Calu3 (cell line): ENCODE measurements around the gene ANTXR2. TPM values are rescaled to one million over a fixed set of nuclear protein-coding genes. Genes with fewer than 3 reads are reported as not detected.

ENCODE experiments used
- BruUV-seq: library from RNA; stranded (reverse); fragments of 400-500 nt; replicated peaks from 2 replicates; lab custom pipeline; 2021; lab: Mats Ljungman, UMichigan
- CTCF ChIA-PET: fragments of 300-600 bp; sonication (Branson Sonifier 250); formaldehyde crosslinking; loops from one replicate; lab custom pipeline; 2022; ENCODE audit warnings: antibody characterized with exemption; lab: Charles Lee
- DNase-seq: peaks from one replicate; pipeline ENCODE4 v3.0.0; 2022
- H3K27ac Mint-ChIP-seq: one replicate; pipeline ENCODE4 v1.8.0; 2022; ENCODE audit warnings: mixed read lengths; ENCODE audit not compliant: unreplicated experiment
- H3K27me3 Mint-ChIP-seq: one replicate; pipeline ENCODE4 v1.8.0; 2022; ENCODE audit warnings: mixed read lengths; ENCODE audit not compliant: unreplicated experiment
- H3K36me3 Mint-ChIP-seq: one replicate; pipeline ENCODE4 v1.8.0; 2022; ENCODE audit warnings: mild to moderate bottlenecking, moderate library complexity, mixed read lengths; ENCODE audit not compliant: insufficient read depth, unreplicated experiment
- H3K4me1 Mint-ChIP-seq: one replicate; pipeline ENCODE4 v1.8.0; 2022; ENCODE audit warnings: mild to moderate bottlenecking, low read depth, mixed read lengths; ENCODE audit not compliant: unreplicated experiment
- H3K4me3 Mint-ChIP-seq: one replicate; pipeline ENCODE4 v1.8.0; 2022; ENCODE audit warnings: mild to moderate bottlenecking, low read depth, moderate library complexity, mixed read lengths; ENCODE audit not compliant: unreplicated experiment
- H3K9me3 Mint-ChIP-seq: one replicate; pipeline ENCODE4 v1.8.0; 2022; ENCODE audit warnings: low read depth, mixed read lengths; ENCODE audit not compliant: unreplicated experiment
- CTCF ChIP-seq: fragments of 200-600 bp; IDR thresholded peaks from one replicate; pipeline ENCODE4 v1.8.0; 2022; ENCODE audit warnings: antibody characterized with exemption; ENCODE audit not compliant: unreplicated experiment
- intact Hi-C: fragments of 100-400 bp; cut with micrococcal nuclease; formaldehyde crosslinking; loops from one replicate; pipeline ENCODE4 v1.10.0; 2022; ENCODE audit not compliant: unreplicated experiment
- total RNA-seq: library from RNA; stranded (reverse); gene quantifications from 2 replicates; pipeline ENCODE4 v1.2.3, GENCODE V29; 2022

ANTXR2 gene
- total RNA-seq, 1 experiment from 2014 or later, result 23.6 TPM

GRCh38 chr4:80060804-80061203 is 12.2 kb downstream of the ANTXR2 start:
- Mint-ChIP-seq H3K27ac (no peak overlapping the region), H3K4me3 (no peak overlapping the region), H3K36me3 (no peaks in the 10 kb centered on the region), H3K9me3 (no peaks in the 10 kb centered on the region), H3K27me3 (no peaks in the 10 kb centered on the region), H3K4me1 (no peaks in the 10 kb centered on the region)
- CTCF ChIA-PET, result no interaction called here
- BruUV-seq, result no TSS peak
- no peak for DNase-seq
- intact Hi-C loops, result no loop called here
- TF ChIP-seq CTCF, result no peak

- no peak for DNase-seq
- no peaks in the 10 kb centered on the region for H3K27me3 Mint-ChIP-seq
- H3K4me1 Mint-ChIP-seq, result no peaks in the 10 kb centered on the region
- no peak overlapping the region for H3K27ac Mint-ChIP-seq
- H3K4me3 Mint-ChIP-seq, result no peak overlapping the region
- no peak for TF ChIP-seq CTCF
- no TSS peak for BruUV-seq
- intact Hi-C loops, result no loop called here
- H3K9me3 Mint-ChIP-seq, result no peaks in the 10 kb centered on the region
- CTCF ChIA-PET, result no interaction called here
- H3K36me3 Mint-ChIP-seq, result peaks cover 5% of the 10 kb centered on the region
Measured at GRCh38 chr4:80058740-80059139, 14.3 kb downstream of the ANTXR2 start.

GRCh38 chr4:80054375-80054774 is 18.7 kb downstream of the ANTXR2 start:
- Mint-ChIP-seq H3K27me3 (no peaks in the 10 kb centered on the region), H3K4me1 (peaks cover 7% of the 10 kb centered on the region), H3K36me3 (peaks cover 5% of the 10 kb centered on the region), H3K27ac (no peak overlapping the region), H3K9me3 (no peaks in the 10 kb centered on the region), H3K4me3 (no peak overlapping the region)
- CTCF ChIA-PET, result no interaction called here
- no peak for TF ChIP-seq CTCF
- intact Hi-C loops, result no loop called here
- no TSS peak for BruUV-seq
- no peak for DNase-seq

GRCh38 chr4:80053140-80053910 is 19.7 kb downstream of the ANTXR2 start:
- H3K4me3 Mint-ChIP-seq, result no peak overlapping the region
- intact Hi-C loops, result no loop called here
- no peaks in the 10 kb centered on the region for H3K9me3 Mint-ChIP-seq
- no TSS peak for BruUV-seq
- no peaks in the 10 kb centered on the region for H3K27me3 Mint-ChIP-seq
- H3K27ac Mint-ChIP-seq, result no peak overlapping the region
- DNase-seq, result no peak
- H3K36me3 Mint-ChIP-seq, result peaks cover 5% of the 10 kb centered on the region
- CTCF ChIA-PET, result no interaction called here
- no peak for TF ChIP-seq CTCF
- peaks cover 8% of the 10 kb centered on the region for H3K4me1 Mint-ChIP-seq
